Right lobe of liver (tissue), 6 donors: Measurements from ENCODE around the gene SSBP2. TPM values are rescaled to one million over a fixed set of nuclear protein-coding genes. Genes with fewer than 3 reads are reported as not detected.

Experiments
- ATAC-seq, 4 donors: fragments of 200-7000 bp; cut with Tn5 transposase; one replicate each; pipeline ENCODE4 v1.9.1; 2020; ENCODE audit warnings: mild to moderate bottlenecking in 4 of 4, moderate library complexity in 4 of 4
- DNase-seq, 3 donors: peaks; one replicate each; pipeline ENCODE4 v3.0.0-alpha.2; 2020
- H3K27ac ChIP-seq, 3 donors: fragments of 200-600 bp; one replicate each; pipeline ENCODE4 v1.8.0; 2022
- H3K27me3 ChIP-seq, 2 donors: fragments of 200-600 bp; one replicate each; pipeline ENCODE4 v1.8.0; 2022
- H3K36me3 ChIP-seq, 4 donors: fragments of 200-600 bp; sonication (generic) in 1 of 4; one replicate each; pipeline versions ENCODE4 v1.5.1 to v1.8.0; 2017 to 2022; ENCODE audit warnings: control low read depth in 1 of 4
- H3K4me1 ChIP-seq, 4 donors: fragments of 200-600 bp; sonication (generic) in 1 of 4; one replicate each; pipeline versions ENCODE4 v1.5.1 to v1.8.0; 2017 to 2022; ENCODE audit warnings: control low read depth in 1 of 4
- H3K4me3 ChIP-seq, 3 donors: fragments of 200-600 bp; one replicate each; pipeline ENCODE4 v1.8.0; 2022
- H3K9me3 ChIP-seq, 4 donors: fragments of 200-600 bp; sonication (generic) in 1 of 4; one replicate each; pipeline versions ENCODE4 v1.5.1 to v1.8.0; 2017 to 2022; ENCODE audit warnings: control low read depth in 1 of 4
- CTCF ChIP-seq, 4 donors: fragments of 200-600 bp in 3 of 4; fragments of 450-650 bp in 1 of 4; IDR thresholded peaks; one replicate each; pipeline versions ENCODE4 v1.5.1 to v1.8.0; 2016 to 2022; ENCODE audit warnings: antibody characterized with exemption in 4 of 4, mild to moderate bottlenecking in 2 of 4
- POLR2A ChIP-seq: fragments of 450-650 bp; IDR thresholded peaks from one replicate; pipeline ENCODE4 v1.6.1; 2017; ENCODE audit warnings: antibody characterized with exemption, mild to moderate bottlenecking
- WGBS: methylation state at CpG from one replicate; pipeline ENCODE4 v1.1.6; 2018; ENCODE audit warnings: low coverage, low lambda C conversion rate; ENCODE audit not compliant: insufficient coverage; ENCODE audit errors: missing lambda C conversion rate; 5-methylcytosine and 5-hydroxymethylcytosine counted together
- intact Hi-C, 2 donors: fragments of 100-400 bp; cut with DNase I; formaldehyde crosslinking; loops; one replicate each; pipeline versions ENCODE4 v1.11.2 to v1.14.1; 2022
- total RNA-seq, 6 experiments: library from RNA; depleted of rRNA in 2 of 6; stranded (reverse); fragments of >200 nt in 2 of 6; fragmentation: NEBNext Ultra II Directional in 3 of 6; extraction: Animal tissue kit (Norgen Biotek cat#: 25700) in 3 of 6; gene quantifications; one replicate each; pipeline versions ENCODE4 v1.1.0 to v1.2.4, GENCODE V29; 2016 to 2023
- donor health status: DM: no; HTN: yes; CAD: no.
- donor health status: DM: no; HTN: no; CAD: no.
- donor health status: DM: no; HTN: no; CAD: no.
- donor health status: DM: no; HTN: yes; CAD: no.
- donor health status: DM: no; HTN: yes; CAD: no.

The SSBP2 gene
- total RNA-seq, 6 experiments from 2014 or later, result 2.0 to 4.8 (median 3.7) TPM

GRCh38 chr5:81751836-81752643, 1.1 kb upstream of the SSBP2 start:
- WGBS, result 65% methylated on average over 12 of the region's 37 CpGs
- Histone ChIP-seq H3K4me3 (peak overlapping the region; percentile 61 to 73 (median 70)), H3K27ac (peak overlapping the region; percentile 89 to 96 (median 90)), H3K36me3 (no peaks in the 10 kb centered on the region), H3K9me3 (no peaks in the 10 kb centered on the region), H3K27me3 (no peaks in the 10 kb centered on the region), H3K4me1 (no peaks in the 10 kb centered on the region)
- no peak for ATAC-seq
- peak in 1 of 3 donors; percentile 56 for DNase-seq
- intact Hi-C loops, result loop anchor here in 1 of 2 donors (10.0 kb wide), 1 partner anchor 103 kb away; no protein-coding TSS in a partner anchor
- TF ChIP-seq POLR2A (no peak), CTCF (IDR thresholded peaks at IDR 0.05) (no peak)

GRCh38 chr5:81750308-81751008, 439 bp downstream of the SSBP2 start:
- Histone ChIP-seq H3K27ac (peak overlapping the region; percentile 17 to 52 (median 51)), H3K36me3 (no peaks in the 10 kb centered on the region), H3K4me3 (peak overlapping the region; percentile 65 to 73 (median 70)), H3K27me3 (no peaks in the 10 kb centered on the region), H3K4me1 (no peaks in the 10 kb centered on the region), H3K9me3 (no peaks in the 10 kb centered on the region)
- 0% methylated on average over 23 of the region's 90 CpGs for WGBS
- ATAC-seq, result no peak
- TF ChIP-seq CTCF (IDR thresholded peaks at IDR 0.05), result no peak
- TF ChIP-seq POLR2A, result peak; percentile 17
- DNase-seq, result no peak
- intact Hi-C loops, result loop anchor here in 1 of 2 donors (10.0 kb wide), 1 partner anchor 104 kb away; no protein-coding TSS in a partner anchor

GRCh38 chr5:81749561-81750307, 1.2 kb downstream of the SSBP2 start:
- peak; percentile 50 to 58 (median 51) for DNase-seq
- intact Hi-C loops, result loop anchor here in 1 of 2 donors (10.0 kb wide), 1 partner anchor 105 kb away; no protein-coding TSS in a partner anchor
- H3K36me3 ChIP-seq, result no peaks in the 10 kb centered on the region
- H3K27ac ChIP-seq, result peak overlapping the region in 2 of 3 donors; percentile 48 to 51
- no peaks in the 10 kb centered on the region for H3K9me3 ChIP-seq
- H3K27me3 ChIP-seq, result no peaks in the 10 kb centered on the region
- H3K4me1 ChIP-seq, result no peaks in the 10 kb centered on the region
- ATAC-seq, result no peak
- TF ChIP-seq POLR2A (no peak), CTCF (IDR thresholded peaks at IDR 0.05) (no peak)
- 6% methylated on average over 26 of the region's 61 CpGs for WGBS
- peak overlapping the region; percentile 53 to 65 (median 62) for H3K4me3 ChIP-seq

GRCh38 chr5:81749192-81749560, 1.7 kb downstream of the SSBP2 start:
- H3K27ac ChIP-seq, result no peak overlapping the region
- WGBS, result 37% methylated on average over 6 of the region's 6 CpGs

More at GRCh38 chr5:81749192-81749560, 1.7 kb downstream of the SSBP2 start:
- H3K4me3 ChIP-seq, result peak overlapping the region in 2 of 3 donors; percentile 62 to 65
- no peak for TF ChIP-seq CTCF (IDR thresholded peaks at IDR 0.05)
- no peak for TF ChIP-seq POLR2A
- intact Hi-C loops, result no loop called here
- H3K4me1 ChIP-seq, result no peaks in the 10 kb centered on the region
- no peak for ATAC-seq
- no peak for DNase-seq
- no peaks in the 10 kb centered on the region for H3K27me3 ChIP-seq
- no peaks in the 10 kb centered on the region for H3K36me3 ChIP-seq
- no peaks in the 10 kb centered on the region for H3K9me3 ChIP-seq
